ENCODE data around the gene ABCB9.

Gene ABCB9

DNA sequence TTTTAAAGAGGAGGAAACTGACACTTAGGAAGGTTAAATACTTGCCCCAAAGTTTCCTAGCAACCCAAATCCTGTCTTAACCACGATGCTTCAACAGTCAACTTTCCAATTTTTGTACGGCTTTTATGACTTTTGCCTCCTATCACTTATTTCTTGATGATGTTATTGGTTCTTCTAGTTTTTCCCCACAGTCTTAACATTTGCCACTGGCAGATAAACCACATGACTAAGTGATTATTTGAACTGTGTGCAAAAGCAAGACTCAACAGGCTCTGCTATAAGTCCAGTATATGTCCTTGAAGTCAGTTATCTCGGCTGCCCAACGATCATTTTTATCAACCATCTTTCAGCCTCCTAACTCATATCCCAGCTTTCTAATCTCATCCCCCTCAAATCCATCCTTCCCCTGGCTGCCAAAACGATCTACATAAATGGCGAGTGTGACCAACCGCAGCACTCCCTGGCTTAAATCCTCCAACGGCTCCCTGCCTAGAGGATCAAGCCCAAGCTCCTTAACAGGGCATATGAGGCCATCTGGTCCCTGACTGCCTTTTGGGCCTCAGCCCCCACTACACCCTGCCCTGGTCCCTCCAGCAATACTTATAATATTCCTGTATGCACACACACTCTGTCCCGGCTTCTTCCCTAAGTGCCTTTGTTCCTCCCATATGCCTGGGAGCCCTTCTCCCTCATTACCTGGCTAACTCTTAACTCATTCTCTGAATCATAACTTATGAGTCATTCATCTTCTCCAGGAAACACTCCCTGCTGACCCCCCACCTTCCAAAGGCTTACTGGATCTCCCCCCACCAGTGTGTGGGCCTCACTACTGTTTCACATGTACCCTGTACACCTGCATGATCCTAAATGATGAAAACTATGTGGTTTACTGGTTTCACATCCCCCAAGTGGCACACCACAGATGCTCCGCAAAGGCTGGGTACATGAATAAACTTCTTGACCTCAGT lies 79.1 kb downstream of the ABCB9 start:
- H3K4me3 ChIP-seq (ENCODE audit: low read length) = peak overlapping the region; percentile 60; the same call in 1 of the 2 replicates
- no peak for TF ChIP-seq ZNF274 (IDR thresholded peaks at IDR 0.05; ENCODE audit: low read depth, low read length)

DNA sequence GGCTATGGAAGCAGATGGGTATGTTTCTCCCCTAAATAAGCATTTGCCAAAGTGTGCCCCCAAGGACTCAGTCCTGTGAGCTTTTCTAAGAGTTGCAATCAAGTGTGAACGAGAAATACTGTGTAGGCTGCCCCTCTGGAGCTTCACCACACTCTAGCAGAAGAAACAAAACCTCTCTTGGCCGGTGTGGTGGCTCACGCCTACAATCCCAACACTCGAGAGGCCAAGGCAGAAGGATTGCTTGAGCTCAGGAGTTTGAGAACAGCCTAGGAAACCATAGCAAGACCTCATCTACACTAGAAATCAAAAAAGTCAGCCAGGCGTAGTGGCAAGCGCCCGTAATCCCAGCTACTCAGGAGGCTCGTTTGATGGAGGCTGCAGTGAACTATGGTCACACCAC lies 80.1 kb downstream of the ABCB9 start:
- no peak for TF ChIP-seq ZNF274 (IDR thresholded peaks at IDR 0.05; ENCODE audit: low read depth, low read length)
- H3K4me3 ChIP-seq (ENCODE audit: low read length) = peak overlapping the region; percentile 28; the same call in 1 of the 2 replicates

DNA sequence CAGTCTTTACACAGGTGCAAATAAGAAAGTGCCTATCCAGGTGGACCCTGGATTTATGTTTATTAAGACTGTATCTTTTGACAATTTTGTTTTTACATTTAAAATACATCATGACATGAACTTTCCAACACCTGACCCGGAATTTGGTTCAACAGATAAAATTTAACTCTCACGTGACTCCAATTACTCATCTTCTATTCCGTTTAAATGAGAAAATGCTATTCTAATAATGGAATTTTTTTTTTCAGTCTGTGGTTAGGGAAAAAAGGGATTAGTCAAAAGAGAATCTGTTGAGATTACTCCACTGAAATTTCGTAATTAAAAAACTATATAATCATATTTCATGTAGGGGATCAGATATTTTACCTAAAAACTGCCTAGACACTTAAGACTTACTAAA lies 81.4 kb downstream of the ABCB9 start:
- no peak overlapping the region for H3K4me3 ChIP-seq (ENCODE audit: low read length)
- no peak for TF ChIP-seq ZNF274 (IDR thresholded peaks at IDR 0.05; ENCODE audit: low read depth, low read length)

DNA sequence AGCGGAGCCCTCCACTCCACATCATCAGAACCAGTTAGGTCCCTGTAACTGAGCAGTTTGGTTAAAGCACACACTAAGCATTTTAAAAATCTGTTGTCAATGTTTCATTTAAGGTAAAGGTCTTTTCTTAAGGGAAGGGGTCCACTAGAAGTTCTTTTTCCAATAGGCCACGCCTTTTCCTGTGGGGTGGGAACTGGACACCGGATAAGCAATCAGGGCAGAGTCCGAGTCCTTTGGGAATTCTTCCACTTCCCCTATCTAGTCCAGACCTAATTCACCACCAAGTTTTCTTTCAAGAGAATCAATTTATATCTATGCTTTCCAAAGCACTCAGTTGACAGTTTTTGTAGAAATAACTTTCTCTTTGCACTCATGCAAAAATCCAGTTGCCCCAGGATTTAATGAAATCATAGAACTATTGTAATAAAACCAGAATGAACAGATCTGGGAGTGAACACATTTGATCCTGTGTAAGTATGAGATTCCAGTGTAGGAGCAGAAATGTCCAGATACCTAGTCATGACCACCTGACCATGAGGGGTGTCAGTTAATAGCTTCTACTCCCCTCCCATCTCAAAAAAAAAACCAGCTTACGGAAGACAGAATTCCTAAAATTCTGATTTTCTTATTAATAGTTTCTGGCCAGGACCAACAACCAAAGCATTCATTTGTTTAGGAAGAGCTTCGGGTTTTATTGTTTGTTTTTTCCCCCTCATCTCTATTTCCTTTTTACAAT lies 82.0 kb downstream of the ABCB9 start:
- TF ChIP-seq ZNF274 (IDR thresholded peaks at IDR 0.05; ENCODE audit: low read depth, low read length) = no peak
- no peak overlapping the region for H3K4me3 ChIP-seq (ENCODE audit: low read length)

DNA sequence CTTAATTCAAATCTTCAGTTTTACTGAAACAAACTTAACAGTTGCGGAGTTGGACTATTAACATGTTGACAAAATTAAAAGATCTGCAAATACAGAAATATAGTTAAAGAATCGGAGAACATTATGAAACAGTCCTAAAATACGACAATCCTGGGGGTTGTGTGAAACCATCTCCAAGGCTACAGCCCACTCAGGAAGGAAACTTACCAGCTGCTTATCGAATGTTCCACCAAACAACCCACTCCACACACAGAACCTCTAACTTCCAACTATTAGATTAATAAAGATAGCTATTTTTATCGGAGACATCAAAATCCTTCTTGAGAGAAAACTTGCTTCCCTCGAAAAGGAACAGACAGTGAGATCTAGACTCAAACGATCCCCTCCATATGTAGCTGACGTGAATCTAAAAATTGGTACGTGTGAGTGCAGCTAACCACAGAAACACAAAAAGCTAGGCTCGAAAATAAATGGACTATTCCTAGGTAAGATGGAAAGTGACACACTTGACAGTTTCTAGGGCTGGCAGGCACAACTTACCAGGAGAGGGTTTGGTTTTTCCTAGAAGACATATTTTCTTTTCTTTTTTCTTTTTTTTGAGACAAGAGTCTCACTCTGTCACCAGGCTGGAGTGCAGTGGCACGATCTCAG lies 83.2 kb downstream of the ABCB9 start:
- TF ChIP-seq ZNF274 (IDR thresholded peaks at IDR 0.05; ENCODE audit: low read depth, low read length) = no peak
- 0 out of 2 replicates have a peak overlapping the region, but pooled peaks have one; percentile 5 for H3K4me3 ChIP-seq (ENCODE audit: low read length)

DNA sequence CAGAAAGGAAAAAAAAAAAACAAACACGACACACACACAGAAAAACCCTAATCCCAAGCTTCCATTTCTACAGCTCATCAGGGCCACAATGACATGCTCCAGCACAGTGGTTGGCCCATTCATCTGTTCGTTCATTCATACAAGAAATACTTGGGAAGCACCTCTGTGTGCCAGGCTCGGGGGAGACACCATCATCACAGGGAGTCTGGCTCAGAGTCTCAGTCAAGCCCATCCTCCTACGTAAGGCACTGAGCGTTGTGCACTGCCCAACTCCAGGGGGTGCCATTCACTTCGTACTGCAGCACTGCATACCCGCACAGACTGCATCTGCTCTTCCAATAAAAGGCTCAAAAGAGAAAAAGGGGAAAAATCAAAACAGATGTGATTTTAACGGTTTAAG lies 85.6 kb downstream of the ABCB9 start:
- no peak overlapping the region for H3K4me3 ChIP-seq (ENCODE audit: low read length)
- no peak for TF ChIP-seq ZNF274 (IDR thresholded peaks at IDR 0.05; ENCODE audit: low read depth, low read length)

DNA sequence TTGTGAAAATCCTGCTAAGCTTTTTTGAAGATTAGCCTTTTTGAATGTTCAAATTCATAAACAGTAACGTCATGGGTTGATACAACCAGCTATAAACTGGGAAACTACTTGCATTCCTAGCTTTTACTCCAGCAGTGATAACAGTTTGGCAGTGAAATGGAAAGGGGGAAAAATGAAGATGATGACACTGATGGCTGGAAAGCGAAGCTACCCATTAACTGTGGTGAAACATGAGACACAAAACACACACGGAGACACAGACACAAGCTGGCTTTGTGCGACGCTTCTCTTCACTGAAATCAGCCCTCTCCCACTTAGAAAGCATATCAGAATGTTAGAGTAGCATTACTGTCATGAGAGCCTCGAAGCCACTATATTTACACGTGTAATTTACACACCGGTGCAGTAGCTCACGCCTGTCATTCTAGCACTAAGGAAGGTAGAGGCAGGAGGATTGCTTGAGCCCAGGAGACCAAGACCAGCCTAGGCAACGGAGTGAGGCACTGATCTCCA lies 86.1 kb downstream of the ABCB9 start:
- no peak overlapping the region for H3K4me3 ChIP-seq (ENCODE audit: low read length)
- TF ChIP-seq ZNF274 (IDR thresholded peaks at IDR 0.05; ENCODE audit: low read depth, low read length) = no peak

All from GM08714 (cell line).